ENCODE results near the gene NCOA6.

- TF ChIP-seq, protein P1, sequence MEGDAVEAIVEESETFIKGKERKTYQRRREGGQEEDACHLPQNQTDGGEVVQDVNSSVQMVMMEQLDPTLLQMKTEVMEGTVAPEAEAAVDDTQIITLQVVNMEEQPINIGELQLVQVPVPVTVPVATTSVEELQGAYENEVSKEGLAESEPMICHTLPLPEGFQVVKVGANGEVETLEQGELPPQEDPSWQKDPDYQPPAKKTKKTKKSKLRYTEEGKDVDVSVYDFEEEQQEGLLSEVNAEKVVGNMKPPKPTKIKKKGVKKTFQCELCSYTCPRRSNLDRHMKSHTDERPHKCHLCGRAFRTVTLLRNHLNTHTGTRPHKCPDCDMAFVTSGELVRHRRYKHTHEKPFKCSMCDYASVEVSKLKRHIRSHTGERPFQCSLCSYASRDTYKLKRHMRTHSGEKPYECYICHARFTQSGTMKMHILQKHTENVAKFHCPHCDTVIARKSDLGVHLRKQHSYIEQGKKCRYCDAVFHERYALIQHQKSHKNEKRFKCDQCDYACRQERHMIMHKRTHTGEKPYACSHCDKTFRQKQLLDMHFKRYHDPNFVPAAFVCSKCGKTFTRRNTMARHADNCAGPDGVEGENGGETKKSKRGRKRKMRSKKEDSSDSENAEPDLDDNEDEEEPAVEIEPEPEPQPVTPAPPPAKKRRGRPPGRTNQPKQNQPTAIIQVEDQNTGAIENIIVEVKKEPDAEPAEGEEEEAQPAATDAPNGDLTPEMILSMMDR (conservative IDR thresholded peaks at IDR 0.05; ENCODE audit: low read depth, low read length): no peak
- no peak for TF ChIP-seq RFX5 (IDR thresholded peaks at IDR 0.05; ENCODE audit: low read depth, low read length)
- TF ChIP-seq MAZ (IDR thresholded peaks at IDR 0.05; ENCODE audit: borderline replicate concordance, low read depth, low read length): no peak
Observed at GRCh38 chr20:34675561-34675960, 149.9 kb downstream of the NCOA6 start.
